Endothelial cell of umbilical vein (primary cell): ENCODE measurements around the gene HESX1. TPM values are rescaled to one million over a fixed set of nuclear protein-coding genes. Genes with fewer than 3 reads are reported as not detected.

ENCODE experiments used
- BruUV-seq: library from RNA; stranded (reverse); fragments of 400-500 nt; replicated peaks from 2 replicates; lab custom pipeline; 2021; lab: Mats Ljungman, UMichigan
- CTCF ChIA-PET: fragments of 300-600, 350-600 bp; sonication (Branson Sonifier 250); formaldehyde crosslinking; loops from one replicate; lab custom pipeline; 2021; ENCODE audit warnings: antibody characterized with exemption, inconsistent platforms; lab: Charles Lee
- POLR2A ChIA-PET: fragments of 300-600, 350-600 bp; sonication (Branson Sonifier 250); formaldehyde crosslinking; loops from one replicate; lab custom pipeline; 2021; ENCODE audit warnings: antibody characterized with exemption, inconsistent platforms; lab: Charles Lee
- DNase-seq: peaks from one replicate; pipeline ENCODE4 v3.0.0-alpha.2; 2011; ENCODE audit warnings: low read depth, low spot score
- FAIRE-seq: peaks from 2 replicates; lab custom pipeline; 2011; peaks lifted over from hg19 to GRCh38; lab: Jason Lieb, UNC
- H2AFZ ChIP-seq: 2 replicates; pipeline ENCODE4 v1.6.0; 2012; ENCODE audit warnings: low read depth, low read length, control low read depth, inconsistent platforms
- H3K27ac ChIP-seq: 2 replicates; pipeline ENCODE4 v1.5.1; 2011; ENCODE audit warnings: low read depth, mild to moderate bottlenecking, control low read depth, low read length, moderate library complexity; ENCODE audit not compliant: insufficient read depth
- H3K27me3 ChIP-seq, 2 experiments: 2 replicates each; pipeline versions ENCODE4 v1.6.0 to v1.6.1; 2011; ENCODE audit warnings: low read length in 2 of 2, mixed read lengths in 1 of 2; ENCODE audit not compliant: control insufficient read depth in 2 of 2, insufficient read depth in 2 of 2
- H3K36me3 ChIP-seq, 2 experiments: 2 replicates in 1 of 2; 3 replicates in 1 of 2; pipeline ENCODE4 v1.5.1; 2011; ENCODE audit warnings: low read length in 2 of 2, mild to moderate bottlenecking in 1 of 2, moderate library complexity in 1 of 2; ENCODE audit not compliant: control insufficient read depth in 2 of 2, insufficient read depth in 2 of 2; ENCODE audit errors: extremely low read depth in 1 of 2
- H3K4me1 ChIP-seq: 3 replicates; pipeline ENCODE4 v1.5.1; 2011; ENCODE audit warnings: mild to moderate bottlenecking, low read length; ENCODE audit not compliant: control insufficient read depth, insufficient read depth; ENCODE audit errors: extremely low read depth
- H3K4me2 ChIP-seq: 2 replicates; pipeline ENCODE4 v1.6.1; 2011; ENCODE audit warnings: low read length, control low read depth, mixed read lengths; ENCODE audit not compliant: insufficient read depth
- H3K4me3 ChIP-seq, 3 experiments: fragments of 200-600 bp in 1 of 3; sonication (generic), shearing (Covaris generic) in 1 of 3; replicated peaks in 1 of 3; 2 replicates each; pipeline ENCODE4 v1.5.1; 2011 to 2016; ENCODE audit warnings: control low read depth in 3 of 3, low read length in 3 of 3, mild to moderate bottlenecking in 2 of 3, inconsistent platforms in 1 of 3, low read depth in 1 of 3, moderate library complexity in 1 of 3; ENCODE audit not compliant: insufficient read depth in 1 of 3
- H3K79me2 ChIP-seq: 2 replicates; pipeline ENCODE4 v1.6.0; 2012; ENCODE audit warnings: low read length, inconsistent platforms; ENCODE audit not compliant: control insufficient read depth, insufficient read depth
- H3K9ac ChIP-seq: replicated peaks from 2 replicates; pipeline ENCODE3; 2011; ENCODE audit warnings: low read length, control low read depth; ENCODE audit not compliant: insufficient read depth; ENCODE audit errors: extremely low read depth
- H3K9me1 ChIP-seq: replicated peaks from 3 replicates; pipeline ENCODE4 v1.6.0; 2011; ENCODE audit warnings: mild to moderate bottlenecking, low read length; ENCODE audit not compliant: control insufficient read depth, insufficient read depth; ENCODE audit errors: extremely low read depth
- H3K9me3 ChIP-seq: replicated peaks from 2 replicates; pipeline ENCODE4 v1.5.1; 2012; ENCODE audit warnings: low read length, inconsistent platforms; ENCODE audit not compliant: control insufficient read depth, insufficient read depth
- H4K20me1 ChIP-seq: replicated peaks from 2 replicates; pipeline ENCODE3; 2011; ENCODE audit warnings: mild to moderate bottlenecking, low read length; ENCODE audit not compliant: control insufficient read depth, insufficient read depth; ENCODE audit errors: extremely low read depth
- FOS ChIP-seq: IDR thresholded peaks from 2 replicates; pipeline ENCODE4 v1.6.1; 2011; ENCODE audit warnings: mild to moderate bottlenecking, low read length, moderate library complexity, borderline replicate concordance; ENCODE audit not compliant: insufficient read depth
- JUN ChIP-seq: IDR thresholded peaks from 2 replicates; pipeline ENCODE4 v1.6.1; 2011; ENCODE audit warnings: borderline replicate concordance, low read depth; ENCODE audit not compliant: insufficient read length, insufficient read depth
- MAX ChIP-seq: IDR thresholded peaks from 2 replicates; pipeline ENCODE4 v1.6.1; 2011; ENCODE audit not compliant: insufficient read depth, insufficient read length
- MYC ChIP-seq: IDR thresholded peaks from one replicate; pipeline ENCODE4 v1.6.1; 2011; ENCODE audit warnings: mild to moderate bottlenecking, low read depth, low read length
- POLR2AphosphoS5 ChIP-seq: IDR thresholded peaks from 2 replicates; pipeline ENCODE4 v1.6.1; 2012; ENCODE audit warnings: low read depth, mild to moderate bottlenecking, control low read depth, low read length, moderate library complexity; ENCODE audit not compliant: insufficient read depth
- dilution Hi-C: fragments of 300-500 bp; cut with MboI; formaldehyde crosslinking; loops from one replicate; pipeline ENCODE4 v1.15.0; 2019; ENCODE audit warnings: low sequenced_read_pairs; ENCODE audit not compliant: extremely low pct_ligation_motif_present
- intact Hi-C: fragments of 100-400 bp; cut with micrococcal nuclease; formaldehyde crosslinking; loops from one replicate; pipeline ENCODE4 v1.10.0; 2022
- polyA plus RNA-seq, 4 experiments: library from polyadenylated mRNA; depleted of rRNA in 3 of 4; stranded (reverse) in 3 of 4; unstranded in 1 of 4; fragments of >200 nt; gene quantifications; 2 replicates each; pipeline versions ENCODE4 v1.2.1 to v1.2.3, GENCODE V29; 2011 to 2012; ENCODE audit warnings: missing spikeins in 1 of 4
- total RNA-seq: library from RNA; stranded (reverse); gene quantifications from 2 replicates; pipeline ENCODE4 v1.2.3, GENCODE V29; 2021

Gene HESX1
- total and polyA plus RNA-seq, 2 donors (not counting 3 experiments of a cell fraction or from before 2014, with no cell fraction given), result 0.21 to 0.58 TPM

DNA sequence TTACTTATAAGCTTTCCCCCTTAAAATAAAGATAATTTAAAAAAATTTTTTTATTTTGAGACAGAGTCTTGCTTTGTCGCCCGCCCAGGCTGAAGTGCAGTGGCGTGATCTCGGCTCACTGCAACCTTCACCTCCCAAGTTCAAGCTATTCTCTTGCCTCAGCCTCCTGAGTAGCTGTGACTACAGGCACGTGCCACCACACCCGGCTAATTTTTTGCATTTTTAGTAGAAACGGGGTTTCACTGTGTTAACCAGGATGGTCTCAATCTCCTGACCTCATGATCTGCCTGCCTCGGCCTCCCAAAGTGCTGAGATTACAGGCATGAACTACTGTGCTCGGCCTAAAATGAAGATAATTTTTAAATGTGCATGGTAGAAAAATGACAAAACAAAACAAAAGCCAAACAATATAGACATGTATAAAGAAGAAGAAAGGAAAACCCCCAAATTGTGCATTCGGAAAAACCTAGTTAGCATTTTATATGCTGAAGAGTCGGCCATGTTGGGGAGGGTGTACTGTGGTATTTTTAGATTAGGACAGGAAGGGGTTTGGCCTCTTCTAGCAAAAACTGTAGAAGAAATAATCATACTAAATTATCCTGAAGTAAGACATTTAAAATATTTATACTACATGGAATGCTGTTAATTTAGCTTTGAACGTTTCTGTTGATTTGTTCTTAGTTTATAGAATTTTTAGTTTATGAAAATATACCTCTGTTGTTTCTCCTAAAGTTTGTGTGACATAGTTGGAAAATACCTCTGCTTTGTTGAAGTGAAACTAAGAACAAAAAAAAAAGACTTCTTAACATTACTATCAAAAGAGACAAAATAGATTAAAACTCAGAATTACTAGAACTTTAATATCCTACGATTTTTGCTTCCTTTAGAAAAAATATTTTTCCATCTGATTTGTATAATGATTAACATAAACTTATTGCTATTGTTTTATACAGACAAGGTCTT is 35.1 kb upstream of the HESX1 start:
- CTCF ChIA-PET, result interaction anchor here (1.6 to 1.7 kb wide), 2 partner anchors 11 to 134 kb away, joined by 3 to 5 read pairs; no protein-coding TSS in a partner anchor
- no peaks in the 10 kb centered on the region for H3K9me3 ChIP-seq
- H3K4me2 ChIP-seq, result no peak overlapping the region
- no peaks in the 10 kb centered on the region for H3K27me3 ChIP-seq
- POLR2A ChIA-PET, result no interaction called here
- no peak for TF ChIP-seq POLR2AphosphoS5
- TF ChIP-seq FOS, result no peak
- TF ChIP-seq JUN, result no peak
- peaks cover 35% of the 10 kb centered on the region for H3K79me2 ChIP-seq
- no peaks in the 10 kb centered on the region for H4K20me1 ChIP-seq
- H3K27ac ChIP-seq, result no peak overlapping the region
- FAIRE-seq (no peak), DNase-seq (no peak)
- H3K9me1 ChIP-seq, result no peaks in the 10 kb centered on the region
- no peak overlapping the region for H3K9ac ChIP-seq
- H2AFZ ChIP-seq, result no peak overlapping the region
- intact Hi-C loops (no loop called here), dilution Hi-C loops (no loop called here)
- H3K36me3 ChIP-seq, result peaks cover 0 to 4% of the 10 kb centered on the region in 2 experiments
- no peak overlapping the region for H3K4me3 ChIP-seq
- BruUV-seq, result no TSS peak
- H3K4me1 ChIP-seq, result no peaks in the 10 kb centered on the region

DNA sequence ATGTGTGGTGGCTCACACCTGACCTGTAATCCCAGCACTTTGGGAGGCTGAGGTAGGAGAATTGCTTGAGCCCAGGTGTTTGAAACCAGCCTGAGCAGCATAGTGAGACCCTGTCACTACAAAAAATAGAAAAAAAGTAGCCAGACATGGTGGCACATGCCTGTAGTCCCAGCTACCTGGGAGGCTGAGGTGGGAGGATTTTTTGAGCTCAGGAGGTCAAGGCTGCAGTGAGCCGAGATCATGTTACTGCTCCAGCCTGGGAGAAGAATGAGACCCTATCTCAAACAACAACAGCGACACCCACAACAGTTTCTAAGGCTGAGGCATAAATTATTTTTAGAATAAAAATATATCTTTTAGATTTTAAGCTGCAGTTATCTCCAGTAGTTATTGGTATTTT is 34.0 kb upstream of the HESX1 start:
- Histone ChIP-seq H3K79me2 (peaks cover 43% of the 10 kb centered on the region), H4K20me1 (no peaks in the 10 kb centered on the region), H3K4me1 (peaks cover 8% of the 10 kb centered on the region), H3K9me1 (no peaks in the 10 kb centered on the region), H3K4me3 (no peak overlapping the region), H3K9ac (no peak overlapping the region), H3K4me2 (no peak overlapping the region), H3K36me3 (peaks cover 0 to 4% of the 10 kb centered on the region in 2 experiments), H2AFZ (no peak overlapping the region), H3K27me3 (no peaks in the 10 kb centered on the region), H3K9me3 (no peaks in the 10 kb centered on the region), H3K27ac (no peak overlapping the region)
- BruUV-seq, result no TSS peak
- ChIA-PET CTCF (interaction anchor here (1.0 to 1.7 kb wide), 5 partner anchors 12 to 164 kb away, joined by 3 to 5 read pairs (median 3); no protein-coding TSS in a partner anchor), POLR2A (no interaction called here)
- no peak for DNase-seq
- no peak for FAIRE-seq
- dilution Hi-C loops (no loop called here), intact Hi-C loops (no loop called here)
- TF ChIP-seq MYC, result no peak
- no peak for TF ChIP-seq MAX
